BE2C (cell line): ENCODE data around the gene JPH3.

ENCODE experiments used
- DNase-seq: peaks from one replicate; pipeline ENCODE4 v3.0.0-alpha.2; 2020
- H3K27me3 ChIP-seq: fragments of 250-450 bp; sonication (Bioruptor Pico); 2 replicates; pipeline ENCODE4 v1.5.1; 2020; ENCODE audit warnings: mild to moderate bottlenecking
- H3K36me3 ChIP-seq: fragments of 250-450 bp; sonication (Bioruptor Pico); 2 replicates; pipeline ENCODE4 v1.5.1; 2020; ENCODE audit warnings: mild to moderate bottlenecking
- H3K4me1 ChIP-seq: fragments of 250-450 bp; sonication (Bioruptor Pico); 2 replicates; pipeline ENCODE4 v1.5.1; 2020
- H3K4me3 ChIP-seq: 2 replicates; pipeline ENCODE4 v1.5.1; 2011; ENCODE audit warnings: low read depth, low read length
- H3K9me3 ChIP-seq: fragments of 250-450 bp; sonication (Bioruptor Pico); 2 replicates; pipeline ENCODE4 v1.5.1; 2020
- TF ChIP-seq, protein P1 (sequence below): IDR thresholded peaks from 2 replicates; pipeline ENCODE4 v1.5.1; 2012; ENCODE audit warnings: mild to moderate bottlenecking, low read depth, low read length

Gene JPH3

DNA sequence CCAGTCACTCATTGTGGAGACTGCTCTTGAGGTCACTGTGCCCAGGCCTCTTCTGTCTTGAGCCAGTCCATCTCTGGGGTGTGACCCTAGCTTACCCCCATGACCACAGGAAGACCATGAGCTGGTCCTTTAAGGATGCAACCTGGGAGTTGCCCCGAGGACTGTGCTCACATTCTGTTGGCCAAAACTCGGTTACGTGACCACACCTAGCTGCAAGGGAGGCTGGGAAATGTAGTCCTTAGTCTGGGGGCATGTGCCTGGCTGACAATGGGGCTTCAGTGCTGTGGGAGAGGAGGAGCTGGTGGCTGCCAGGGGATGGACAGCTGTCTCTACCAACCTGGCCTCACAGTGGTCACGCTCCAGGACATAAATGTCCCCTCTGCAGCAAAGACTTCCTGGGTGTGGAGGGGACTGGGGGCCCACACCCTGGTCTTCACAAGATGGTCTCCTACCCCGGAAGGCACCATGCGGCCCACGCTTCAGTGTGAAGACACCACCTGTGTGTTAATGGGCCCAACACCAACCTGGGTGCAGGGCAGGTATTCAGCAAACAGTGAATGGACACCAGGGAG is 55.4 kb downstream of the JPH3 start:
- no peak for DNase-seq
- Histone ChIP-seq H3K27me3 (no peaks in the 10 kb centered on the region), H3K4me1 (no peaks in the 10 kb centered on the region), H3K36me3 (no peaks in the 10 kb centered on the region), H3K4me3 (no peak overlapping the region), H3K9me3 (peaks cover 5% of the 10 kb centered on the region; the same call in 1 of the 2 replicates)
- TF ChIP-seq, protein P1, sequence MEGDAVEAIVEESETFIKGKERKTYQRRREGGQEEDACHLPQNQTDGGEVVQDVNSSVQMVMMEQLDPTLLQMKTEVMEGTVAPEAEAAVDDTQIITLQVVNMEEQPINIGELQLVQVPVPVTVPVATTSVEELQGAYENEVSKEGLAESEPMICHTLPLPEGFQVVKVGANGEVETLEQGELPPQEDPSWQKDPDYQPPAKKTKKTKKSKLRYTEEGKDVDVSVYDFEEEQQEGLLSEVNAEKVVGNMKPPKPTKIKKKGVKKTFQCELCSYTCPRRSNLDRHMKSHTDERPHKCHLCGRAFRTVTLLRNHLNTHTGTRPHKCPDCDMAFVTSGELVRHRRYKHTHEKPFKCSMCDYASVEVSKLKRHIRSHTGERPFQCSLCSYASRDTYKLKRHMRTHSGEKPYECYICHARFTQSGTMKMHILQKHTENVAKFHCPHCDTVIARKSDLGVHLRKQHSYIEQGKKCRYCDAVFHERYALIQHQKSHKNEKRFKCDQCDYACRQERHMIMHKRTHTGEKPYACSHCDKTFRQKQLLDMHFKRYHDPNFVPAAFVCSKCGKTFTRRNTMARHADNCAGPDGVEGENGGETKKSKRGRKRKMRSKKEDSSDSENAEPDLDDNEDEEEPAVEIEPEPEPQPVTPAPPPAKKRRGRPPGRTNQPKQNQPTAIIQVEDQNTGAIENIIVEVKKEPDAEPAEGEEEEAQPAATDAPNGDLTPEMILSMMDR, result no peak

DNA sequence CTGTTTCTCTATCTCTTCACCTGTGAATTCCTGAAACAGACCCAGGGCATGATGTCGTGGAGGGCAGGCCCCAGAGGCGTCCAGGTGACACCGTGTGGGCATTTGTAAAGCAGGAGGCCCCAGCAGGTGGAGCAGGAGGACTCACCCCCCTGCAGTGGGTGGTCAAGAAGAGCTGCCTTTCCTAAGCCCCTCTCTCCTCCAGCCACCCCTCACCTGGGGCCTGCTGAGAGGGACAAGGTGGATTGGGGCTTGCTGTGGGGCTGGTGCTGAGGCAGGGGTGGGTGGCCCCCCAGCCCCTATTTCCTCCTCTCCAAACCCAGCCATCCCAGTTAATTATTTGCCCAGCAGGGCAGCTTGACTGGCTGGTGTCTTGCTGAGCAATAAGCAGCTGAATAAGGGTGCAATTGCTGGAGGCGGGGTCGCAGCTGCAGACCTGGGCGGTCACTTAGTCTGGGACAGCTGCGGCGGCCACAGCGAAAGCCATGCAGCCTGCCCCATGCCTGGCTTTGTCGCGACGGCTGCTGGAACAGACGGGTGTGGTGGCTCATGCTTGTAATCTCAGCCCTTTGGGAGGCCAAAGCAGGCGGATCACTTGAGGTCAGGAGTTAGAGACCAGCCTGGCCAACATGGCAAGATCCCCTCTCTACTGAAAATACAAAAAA is 56.4 kb downstream of the JPH3 start:
- H3K36me3 ChIP-seq, result no peaks in the 10 kb centered on the region
- no peaks in the 10 kb centered on the region for H3K4me1 ChIP-seq
- H3K4me3 ChIP-seq, result no peak overlapping the region
- peaks cover 5% of the 10 kb centered on the region; the same call in 1 of the 2 replicates for H3K9me3 ChIP-seq
- DNase-seq, result no peak
- no peaks in the 10 kb centered on the region for H3K27me3 ChIP-seq
- TF ChIP-seq, protein P1, result no peak

DNA sequence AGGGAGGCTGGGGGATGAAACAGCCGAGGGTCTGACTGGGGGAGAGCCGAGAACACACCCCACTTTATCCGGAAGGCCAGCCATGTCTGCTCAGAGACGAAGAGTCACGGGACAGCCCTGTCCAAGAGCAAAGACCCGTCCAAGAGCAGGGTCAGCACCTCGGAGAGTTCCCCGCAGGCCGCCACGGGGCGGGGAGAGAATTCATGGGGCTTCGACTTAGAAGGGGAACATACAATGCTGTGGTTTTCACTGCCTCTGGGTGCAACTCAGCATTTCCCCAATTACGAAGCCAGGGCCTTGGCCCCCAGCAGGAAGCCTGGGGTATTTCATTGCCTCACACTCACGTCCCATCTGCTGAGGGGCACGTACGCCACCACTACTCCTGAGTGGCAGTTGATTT is 59.3 kb downstream of the JPH3 start:
- TF ChIP-seq, protein P1, result no peak
- H3K9me3 ChIP-seq, result peaks cover 5% of the 10 kb centered on the region; the same call in 1 of the 2 replicates
- DNase-seq, result no peak
- no peaks in the 10 kb centered on the region for H3K4me1 ChIP-seq
- H3K27me3 ChIP-seq, result no peaks in the 10 kb centered on the region
- no peak overlapping the region for H3K4me3 ChIP-seq
- H3K36me3 ChIP-seq, result no peaks in the 10 kb centered on the region

DNA sequence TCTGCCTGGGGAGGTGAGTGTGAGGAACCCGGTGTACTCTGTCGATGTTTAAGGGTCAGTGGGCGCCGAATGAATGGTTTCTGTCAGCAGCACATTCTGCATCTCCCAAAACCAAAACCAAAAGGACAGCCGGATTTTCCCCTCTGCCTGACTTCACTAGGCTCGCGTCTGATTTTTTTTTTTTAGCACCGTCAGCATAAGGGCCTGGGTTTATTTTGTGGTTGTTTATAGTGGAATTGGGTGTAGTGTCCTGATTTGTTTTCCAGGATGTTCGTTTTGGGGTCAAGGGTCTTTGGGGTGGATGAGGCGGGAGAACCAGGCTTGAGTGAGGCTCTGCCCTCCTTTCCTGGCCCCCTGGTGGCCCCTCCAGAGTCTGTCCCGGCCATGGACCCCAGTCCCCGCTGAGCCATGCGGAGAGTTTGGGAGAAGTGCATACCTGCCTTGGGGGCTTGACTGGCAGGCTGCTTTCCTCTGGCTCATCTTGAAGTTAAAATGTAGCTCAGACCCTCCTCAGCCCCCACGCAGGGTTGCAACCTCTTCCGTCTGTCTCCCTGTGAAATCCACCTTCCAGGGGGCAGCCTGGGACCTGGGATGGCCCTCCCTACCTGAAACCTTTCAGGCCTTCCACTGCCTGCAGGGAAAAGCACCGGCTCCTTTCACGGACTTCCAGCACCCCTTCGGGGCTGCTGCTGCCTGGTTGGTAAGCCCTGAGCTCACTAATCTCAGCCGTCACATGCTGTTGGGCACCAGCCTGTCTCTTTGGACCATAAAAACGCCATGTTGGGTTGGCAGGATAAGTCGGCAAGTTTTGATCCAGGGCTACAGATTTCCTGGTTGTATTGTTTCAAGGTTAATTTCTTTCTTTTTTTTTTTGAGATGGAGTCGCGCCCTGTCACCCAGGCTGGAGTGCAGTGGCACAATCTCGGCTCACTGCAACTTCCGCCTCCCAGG is 60.2 kb downstream of the JPH3 start:
- Histone ChIP-seq H3K4me1 (no peaks in the 10 kb centered on the region), H3K4me3 (no peak overlapping the region), H3K9me3 (peaks cover 5% of the 10 kb centered on the region; the same call in 1 of the 2 replicates), H3K36me3 (no peaks in the 10 kb centered on the region), H3K27me3 (no peaks in the 10 kb centered on the region)
- no peak for DNase-seq
- TF ChIP-seq, protein P1, result peak; percentile 34; the same call in 1 of the 2 replicates

DNA sequence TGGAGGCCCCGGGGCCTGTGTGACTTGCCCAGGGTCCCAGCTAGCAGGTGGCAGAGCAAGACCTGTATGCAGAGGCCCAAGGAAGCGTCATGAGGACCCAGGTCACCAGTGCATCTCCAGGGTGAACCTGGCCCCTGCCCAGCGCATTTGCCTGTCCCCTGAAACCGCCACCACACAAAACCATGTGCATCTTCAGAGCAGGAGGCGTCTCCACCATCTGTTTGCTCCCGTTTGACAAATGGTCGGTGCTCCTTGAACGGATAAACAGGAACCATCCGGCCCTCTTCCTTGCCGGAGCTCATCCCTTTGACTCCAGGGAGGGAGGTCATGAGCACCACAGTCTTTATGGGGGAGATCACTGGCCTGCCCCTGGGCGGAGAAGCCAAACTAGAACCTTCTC is 62.5 kb downstream of the JPH3 start:
- no peaks in the 10 kb centered on the region for H3K4me1 ChIP-seq
- no peaks in the 10 kb centered on the region for H3K36me3 ChIP-seq
- no peak for DNase-seq
- no peaks in the 10 kb centered on the region for H3K9me3 ChIP-seq
- TF ChIP-seq, protein P1, result no peak
- H3K27me3 ChIP-seq, result no peaks in the 10 kb centered on the region
- no peak overlapping the region for H3K4me3 ChIP-seq
